ENCODE measurements around the gene RABAC1. TPM values are rescaled to one million over a fixed set of nuclear protein-coding genes. Genes with fewer than 3 reads are reported as not detected.

The RABAC1 gene
- total and polyA plus RNA-seq, 10 of the 15 experiments (the other 5 are each of a cell fraction or from before 2014, with no cell fraction given) = 10.9 to 115 (median 49.2) TPM

- DNase-seq (ENCODE audit: low read depth, low spot score) (no peak), FAIRE-seq (no peak), ATAC-seq (no peak)
- Histone ChIP-seq H3K9me3 (replicated peaks; ENCODE audit: control insufficient read depth, insufficient read depth, low read length) (no peaks in the 10 kb centered on the region), H3K27ac (ENCODE audit: control insufficient read depth, insufficient read depth) (no peak overlapping the region), H3K4me3 (no peak overlapping the region), H3K4me1 (ENCODE audit: control insufficient read depth, insufficient read depth, low read length) (peaks cover 3% of the 10 kb centered on the region), H3K4me2 (ENCODE audit: control insufficient read depth, insufficient read depth) (no peak overlapping the region), H3K27me3 (replicated peaks in 1 of 2; ENCODE audit: control insufficient read depth in 2 of 2, insufficient read depth in 2 of 2, low read length in 1 of 2) (peaks cover 0 to 1% of the 10 kb centered on the region in 2 experiments; a peak in 2 of 4 replicates), H2AFZ (ENCODE audit: control insufficient read depth, low read depth, low read length) (no peak overlapping the region), H3K9ac (ENCODE audit: control insufficient read depth, insufficient read depth, low read length) (no peak overlapping the region), H3K79me2 (ENCODE audit: control insufficient read depth, insufficient read depth, low read length) (no peaks in the 10 kb centered on the region), H4K20me1 (ENCODE audit: control insufficient read depth, insufficient read depth) (no peaks in the 10 kb centered on the region), H3K36me3 (ENCODE audit: control insufficient read depth in 2 of 2, insufficient read depth in 2 of 2, low read length in 1 of 2) (no peaks in the 10 kb centered on the region)
- in situ Hi-C loops (cut with MboI) (no loop called here), intact Hi-C loops (cut with micrococcal nuclease; ENCODE audit: unreplicated experiment) (no loop called here)
- RAD21 ChIA-PET (ENCODE audit: unreplicated experiment) = no interaction called here
- CTCF ChIA-PET = no interaction called here
- POLR2A ChIA-PET = no interaction called here
- WGBS (ENCODE audit: insufficient coverage, insufficient replicate concordance, low lambda C conversion rate, missing lambda C conversion rate) = 62% methylated on average over 13 of the region's 15 CpGs
- BruUV-seq (replicated peaks) = no TSS peak
- no peak for TF ChIP-seq CTCF (IDR thresholded peaks at IDR 0.05 in 2 of 3, conservative IDR thresholded peaks at IDR 0.05 in 1 of 3; ENCODE audit: control insufficient read depth in 2 of 3, extremely low read depth in 1 of 3, insufficient read depth in 1 of 3, low read depth in 3 of 3, low read length in 3 of 3)
- SMC1A ChIA-PET (ENCODE audit: uncharacterized antibody, unreplicated experiment) = no interaction called here
Observed at GRCh38 chr19:41991025-41991424, 31.9 kb upstream of the RABAC1 start.

GRCh38 chr19:41990615-41991014 lies 31.5 kb upstream of the RABAC1 start:
- no peaks in the 10 kb centered on the region for H3K79me2 ChIP-seq (ENCODE audit: control insufficient read depth, insufficient read depth, low read length)
- no peak overlapping the region for H3K9ac ChIP-seq (ENCODE audit: control insufficient read depth, insufficient read depth, low read length)
- no peak for DNase-seq (ENCODE audit: low read depth, low spot score)
- peaks cover 3% of the 10 kb centered on the region for H3K4me1 ChIP-seq (ENCODE audit: control insufficient read depth, insufficient read depth, low read length)
- POLR2A ChIA-PET = no interaction called here
- H2AFZ ChIP-seq (ENCODE audit: control insufficient read depth, low read depth, low read length) = no peak overlapping the region
- RAD21 ChIA-PET (ENCODE audit: unreplicated experiment) = no interaction called here
- H3K27me3 ChIP-seq (replicated peaks in 1 of 2; ENCODE audit: control insufficient read depth in 2 of 2, insufficient read depth in 2 of 2, low read length in 1 of 2) = peaks cover 0 to 1% of the 10 kb centered on the region in 2 experiments; a peak in 2 of 4 replicates
- H3K9me3 ChIP-seq (replicated peaks; ENCODE audit: control insufficient read depth, insufficient read depth, low read length) = no peaks in the 10 kb centered on the region
- no peak for FAIRE-seq
- in situ Hi-C loops (cut with MboI) (no loop called here), intact Hi-C loops (cut with micrococcal nuclease; ENCODE audit: unreplicated experiment) (no loop called here)
- H3K4me2 ChIP-seq (ENCODE audit: control insufficient read depth, insufficient read depth) = no peak overlapping the region
- WGBS (ENCODE audit: insufficient coverage, insufficient replicate concordance, low lambda C conversion rate, missing lambda C conversion rate) = 47% methylated on average over 2 of the region's 2 CpGs
- no TSS peak for BruUV-seq (replicated peaks)
- ATAC-seq = no peak
- H3K4me3 ChIP-seq = no peak overlapping the region
- no peak overlapping the region for H3K27ac ChIP-seq (ENCODE audit: control insufficient read depth, insufficient read depth)
- H4K20me1 ChIP-seq (ENCODE audit: control insufficient read depth, insufficient read depth) = no peaks in the 10 kb centered on the region
- no peaks in the 10 kb centered on the region for H3K36me3 ChIP-seq (ENCODE audit: control insufficient read depth in 2 of 2, insufficient read depth in 2 of 2, low read length in 1 of 2)
- SMC1A ChIA-PET (ENCODE audit: uncharacterized antibody, unreplicated experiment) = no interaction called here
- CTCF ChIA-PET = no interaction called here
- no peak for TF ChIP-seq MTA3 (IDR thresholded peaks at IDR 0.05; ENCODE audit: borderline replicate concordance, low read length)
- no peak for TF ChIP-seq NFYB (IDR thresholded peaks at IDR 0.05; ENCODE audit: insufficient read depth, low read depth, low read length)
- no peak for TF ChIP-seq CBX3 (IDR thresholded peaks at IDR 0.05; ENCODE audit: borderline replicate concordance, low read depth)
- TF ChIP-seq ATF7 (IDR thresholded peaks at IDR 0.05; ENCODE audit: low read depth) = no peak
- no peak for TF ChIP-seq HDAC6 (IDR thresholded peaks at IDR 0.05; ENCODE audit: unreplicated experiment)
- TF ChIP-seq FOXM1 (IDR thresholded peaks at IDR 0.05; ENCODE audit: low read depth, low read length) = no peak
- no peak for TF ChIP-seq TCF7 (IDR thresholded peaks at IDR 0.05; ENCODE audit: borderline replicate concordance)
- TF ChIP-seq NKRF (conservative IDR thresholded peaks at IDR 0.05) = no peak
- TF ChIP-seq SRF (IDR thresholded peaks at IDR 0.05; ENCODE audit: low read depth in 2 of 2, low read length in 2 of 2) = no peak
- TF ChIP-seq HDAC2 (IDR thresholded peaks at IDR 0.05) = no peak
- no peak for TF ChIP-seq POLR2AphosphoS2 (IDR thresholded peaks at IDR 0.05; ENCODE audit: low read depth, low read length)
